Right cardiac atrium (tissue), 5 donors: ENCODE data around the gene TP63. TPM values are rescaled to one million over a fixed set of nuclear protein-coding genes. Genes with fewer than 3 reads are reported as not detected.

Experiments
- ATAC-seq, 2 donors: fragments of 200-7000 bp; cut with Tn5 transposase; one replicate each; pipeline versions ENCODE4 v1.8.0 to v1.9.1; 2020; ENCODE audit warnings: moderate library complexity in 2 of 2, mild to moderate bottlenecking in 1 of 2
- DNase-seq, 3 donors: peaks; one replicate each; pipeline ENCODE4 v3.0.0-alpha.2; 2020
- H3K27ac ChIP-seq: one replicate; pipeline ENCODE4 v1.5.1; 2013; ENCODE audit warnings: mild to moderate bottlenecking, low read length, control low read depth, moderate library complexity
- H3K27me3 ChIP-seq: one replicate; pipeline ENCODE4 v1.6.1; 2013; ENCODE audit not compliant: control insufficient read depth, insufficient read depth
- H3K4me1 ChIP-seq: one replicate; pipeline ENCODE4 v1.6.1; 2013; ENCODE audit warnings: low read length; ENCODE audit not compliant: control insufficient read depth, insufficient read depth
- H3K4me3 ChIP-seq: one replicate; pipeline ENCODE4 v1.5.1; 2013; ENCODE audit warnings: low read length, control low read depth
- H3K9me3 ChIP-seq: one replicate; pipeline ENCODE4 v1.6.1; 2013; ENCODE audit warnings: low read length; ENCODE audit not compliant: control insufficient read depth
- WGBS: extraction: QIAGEN DNeasy Blood & Tissue Kit; methylation state at CpG from one replicate; pipeline ENCODE4 v1.1.7; 2013; 5-methylcytosine and 5-hydroxymethylcytosine counted together
- intact Hi-C, 4 donors: fragments of 100-400 bp; cut with DNase I; formaldehyde crosslinking; loops; one replicate each; pipeline versions ENCODE4 v1.11.0 to v1.14.0; 2022 to 2023
- polyA plus RNA-seq: library from polyadenylated mRNA; stranded (reverse); fragments of 200-250 nt; gene quantifications from one replicate; pipeline ENCODE4 v1.2.3, GENCODE V29; 2013
- total RNA-seq, 4 donors: library from RNA; stranded (reverse); fragmentation: NEBNext Ultra II Directional; extraction: Animal tissue kit (Norgen Biotek cat#: 25700); gene quantifications; one replicate each; pipeline ENCODE4 v1.2.1, GENCODE V29; 2021
- donor health status: healthy with polysubstance abuse.
- donor health status: DM: no; HTN: yes; CAD: no.
- donor health status: DM: no; HTN: no; CAD: no.
- donor health status: DM: no; HTN: yes; CAD: no; lungs with severe emphysema.
- donor health status: DM: yes; HTN: yes; CAD: no.

The TP63 gene
- total and polyA plus RNA-seq, 5 donors = 0.25 to 0.71 (median 0.56) TPM

GRCh38 chr3:189781415-189781814 lies 150.2 kb downstream of the TP63 start:
- WGBS = 94% methylated on average over 6 of the region's 6 CpGs
- Histone ChIP-seq H3K4me1 (no peaks in the 10 kb centered on the region), H3K27me3 (no peaks in the 10 kb centered on the region), H3K27ac (no peak overlapping the region), H3K9me3 (no peaks in the 10 kb centered on the region), H3K4me3 (no peak overlapping the region)
- no peak for ATAC-seq
- intact Hi-C loops = no loop called here
- no peak for DNase-seq

- DNase-seq = no peak
- Histone ChIP-seq H3K9me3 (no peaks in the 10 kb centered on the region), H3K27me3 (no peaks in the 10 kb centered on the region), H3K4me1 (no peaks in the 10 kb centered on the region), H3K4me3 (no peak overlapping the region), H3K27ac (no peak overlapping the region)
- intact Hi-C loops = no loop called here
- 94% methylated on average over 8 of the region's 8 CpGs for WGBS
- ATAC-seq = no peak
Observed at GRCh38 chr3:189786479-189787064, 155.4 kb downstream of the TP63 start.

GRCh38 chr3:189787191-189787590 lies 156.0 kb downstream of the TP63 start:
- 92% methylated on average over 3 of the region's 3 CpGs for WGBS
- intact Hi-C loops = no loop called here
- Histone ChIP-seq H3K27me3 (no peaks in the 10 kb centered on the region), H3K4me1 (no peaks in the 10 kb centered on the region), H3K4me3 (no peak overlapping the region), H3K27ac (no peak overlapping the region), H3K9me3 (no peaks in the 10 kb centered on the region)
- DNase-seq = no peak
- ATAC-seq = no peak

GRCh38 chr3:189787632-189788031 lies 156.4 kb downstream of the TP63 start:
- DNase-seq = no peak
- H3K4me1 ChIP-seq = no peaks in the 10 kb centered on the region
- no peak for ATAC-seq
- H3K27me3 ChIP-seq = no peaks in the 10 kb centered on the region
- 47% methylated on average over 3 of the region's 3 CpGs for WGBS
- H3K27ac ChIP-seq = no peak overlapping the region
- intact Hi-C loops = no loop called here
- H3K4me3 ChIP-seq = no peak overlapping the region
- no peaks in the 10 kb centered on the region for H3K9me3 ChIP-seq

- Histone ChIP-seq H3K4me3 (no peak overlapping the region), H3K9me3 (no peaks in the 10 kb centered on the region), H3K27ac (no peak overlapping the region), H3K27me3 (no peaks in the 10 kb centered on the region), H3K4me1 (no peaks in the 10 kb centered on the region)
- ATAC-seq (no peak), DNase-seq (no peak)
- 96% methylated on average over 2 of the region's 2 CpGs for WGBS
- intact Hi-C loops = no loop called here
Observed at GRCh38 chr3:189789432-189789831, 158.2 kb downstream of the TP63 start.

- intact Hi-C loops = no loop called here
- no peak overlapping the region for H3K27ac ChIP-seq
- H3K27me3 ChIP-seq = no peaks in the 10 kb centered on the region
- H3K9me3 ChIP-seq = no peaks in the 10 kb centered on the region
- WGBS = 60% methylated on average over 7 of the region's 7 CpGs
- no peak overlapping the region for H3K4me3 ChIP-seq
- DNase-seq (no peak), ATAC-seq (peak; percentile 41 to 45)
- no peaks in the 10 kb centered on the region for H3K4me1 ChIP-seq
Observed at GRCh38 chr3:189790658-189791057, 159.5 kb downstream of the TP63 start.

- Histone ChIP-seq H3K27ac (no peak overlapping the region), H3K27me3 (no peaks in the 10 kb centered on the region), H3K4me3 (no peak overlapping the region), H3K9me3 (no peaks in the 10 kb centered on the region), H3K4me1 (no peaks in the 10 kb centered on the region)
- WGBS = 83% methylated on average over 7 of the region's 7 CpGs
- intact Hi-C loops = no loop called here
- peak in 1 of 2 donors; percentile 65 for ATAC-seq
- no peak for DNase-seq
Observed at GRCh38 chr3:189792046-189792929, 161.1 kb downstream of the TP63 start.

GRCh38 chr3:189794518-189794917 lies 163.3 kb downstream of the TP63 start:
- Histone ChIP-seq H3K4me3 (no peak overlapping the region), H3K9me3 (no peaks in the 10 kb centered on the region), H3K27ac (no peak overlapping the region), H3K4me1 (no peaks in the 10 kb centered on the region), H3K27me3 (no peaks in the 10 kb centered on the region)
- ATAC-seq (no peak), DNase-seq (no peak)
- WGBS = 87% methylated on average over 3 of the region's 3 CpGs
- intact Hi-C loops = no loop called here

- WGBS = 83% methylated on average over 5 of the region's 5 CpGs
- ATAC-seq = no peak
- intact Hi-C loops = no loop called here
- H3K27me3 ChIP-seq = no peaks in the 10 kb centered on the region
- H3K4me3 ChIP-seq = no peak overlapping the region
- no peak for DNase-seq
- H3K4me1 ChIP-seq = no peaks in the 10 kb centered on the region
- no peak overlapping the region for H3K27ac ChIP-seq
- no peaks in the 10 kb centered on the region for H3K9me3 ChIP-seq
Observed at GRCh38 chr3:189797103-189797750, 166.0 kb downstream of the TP63 start.

GRCh38 chr3:189799366-189799765 lies 168.2 kb downstream of the TP63 start:
- no peaks in the 10 kb centered on the region for H3K4me1 ChIP-seq
- no peak for DNase-seq
- WGBS = 75% methylated on average over 1 of the region's 1 CpG
- no peak for ATAC-seq
- H3K9me3 ChIP-seq = no peaks in the 10 kb centered on the region
- no peaks in the 10 kb centered on the region for H3K27me3 ChIP-seq
- intact Hi-C loops = no loop called here
- H3K4me3 ChIP-seq = no peak overlapping the region
- H3K27ac ChIP-seq = no peak overlapping the region

- WGBS = 98% methylated on average over 7 of the region's 7 CpGs
Observed at GRCh38 chr3:189800436-189800835, 169.2 kb downstream of the TP63 start.

More at GRCh38 chr3:189800436-189800835, 169.2 kb downstream of the TP63 start:
- DNase-seq (no peak), ATAC-seq (no peak)
- intact Hi-C loops = no loop called here
- H3K4me3 ChIP-seq = no peak overlapping the region
- H3K9me3 ChIP-seq = no peaks in the 10 kb centered on the region
- no peaks in the 10 kb centered on the region for H3K4me1 ChIP-seq
- H3K27me3 ChIP-seq = no peaks in the 10 kb centered on the region
- H3K27ac ChIP-seq = no peak overlapping the region
